GM12878 (cell line): ENCODE measurements around the gene HIVEP3. TPM values are rescaled to one million over a fixed set of nuclear protein-coding genes. Genes with fewer than 3 reads are reported as not detected.

Experiments
- ATAC-seq: fragments of 200-7000 bp; cut with Tn5 transposase; 3 replicates; pipeline ENCODE4 v1.9.1; 2020; ENCODE audit warnings: mild to moderate bottlenecking, moderate library complexity
- BruUV-seq: library from RNA; stranded (reverse); fragments of 400-500 nt; replicated peaks from 2 replicates; lab custom pipeline; 2021; lab: Mats Ljungman, UMichigan
- CTCF ChIA-PET: fragments of 300-600 bp; sonication (Branson Sonifier 250); formaldehyde crosslinking; extraction: SDS; loops from one replicate; lab custom pipeline; 2021; ENCODE audit warnings: inconsistent platforms; lab: Yijun Ruan, JAX
- POLR2A ChIA-PET: fragments of 350-600 bp; formaldehyde crosslinking; extraction: SDS; loops from one replicate; lab custom pipeline; 2021; ENCODE audit warnings: inconsistent platforms; lab: Charles Lee
- RAD21 ChIA-PET: fragments of 300-600 bp; sonication (Branson Sonifier 250); formaldehyde crosslinking; loops from one replicate; lab custom pipeline; 2023; ENCODE audit warnings: antibody characterized with exemption; ENCODE audit not compliant: unreplicated experiment; lab: Charles Lee
- SMC1A ChIA-PET: fragments of 300-600 bp; sonication (Branson Sonifier 250); formaldehyde crosslinking; loops from one replicate; lab custom pipeline; 2023; ENCODE audit not compliant: unreplicated experiment, uncharacterized antibody; lab: Charles Lee
- DNase-seq: peaks from one replicate; pipeline ENCODE4 v3.0.0-alpha.2; 2011; ENCODE audit warnings: low read depth, low spot score
- FAIRE-seq: peaks from 3 replicates; lab custom pipeline; 2011; peaks lifted over from hg19 to GRCh38; lab: Jason Lieb, UNC
- H2AFZ ChIP-seq: 2 replicates; pipeline ENCODE4 v1.6.0; 2011; ENCODE audit warnings: low read depth, low read length, control low read depth; ENCODE audit not compliant: control insufficient read depth
- H3K27ac ChIP-seq: 2 replicates; pipeline ENCODE4 v1.5.1; 2011; ENCODE audit warnings: control low read depth; ENCODE audit not compliant: control insufficient read depth, insufficient read depth
- H3K27me3 ChIP-seq, 2 experiments: replicated peaks in 1 of 2; 2 replicates each; pipeline versions ENCODE4 v1.6.0 to v1.6.1; 2011; ENCODE audit warnings: low read length in 1 of 2; ENCODE audit not compliant: control insufficient read depth in 2 of 2, insufficient read depth in 2 of 2
- H3K36me3 ChIP-seq, 2 experiments: 2 replicates each; pipeline ENCODE4 v1.5.1; 2011; ENCODE audit warnings: low read length in 1 of 2; ENCODE audit not compliant: control insufficient read depth in 2 of 2, insufficient read depth in 2 of 2
- H3K4me1 ChIP-seq: 2 replicates; pipeline ENCODE4 v1.6.1; 2011; ENCODE audit warnings: mild to moderate bottlenecking, low read length, moderate library complexity, mixed read lengths; ENCODE audit not compliant: control insufficient read depth, insufficient read depth
- H3K4me2 ChIP-seq: 2 replicates; pipeline ENCODE4 v1.6.0; 2011; ENCODE audit warnings: control low read depth; ENCODE audit not compliant: control insufficient read depth, insufficient read depth
- H3K4me3 ChIP-seq: fragments of 200-600 bp; sonication (generic); 2 replicates; pipeline ENCODE4 v1.5.1; 2016
- H3K79me2 ChIP-seq: 2 replicates; pipeline ENCODE4 v1.6.0; 2011; ENCODE audit warnings: low read length; ENCODE audit not compliant: control insufficient read depth, insufficient read depth
- H3K9ac ChIP-seq: 2 replicates; pipeline ENCODE4 v1.8.0; 2011; ENCODE audit warnings: low read length, control low read depth, mixed read lengths; ENCODE audit not compliant: control insufficient read depth, insufficient read depth
- H3K9me3 ChIP-seq: replicated peaks from 3 replicates; pipeline ENCODE4 v1.5.1; 2011; ENCODE audit warnings: mild to moderate bottlenecking, low read length; ENCODE audit not compliant: control insufficient read depth, insufficient read depth
- H4K20me1 ChIP-seq: 2 replicates; pipeline ENCODE4 v1.6.0; 2011; ENCODE audit not compliant: control insufficient read depth, insufficient read depth
- ATF7 ChIP-seq: fragments of 450-650 bp; IDR thresholded peaks from 2 replicates; pipeline ENCODE4 v1.6.1; 2016; ENCODE audit warnings: low read depth, mild to moderate bottlenecking
- FOS ChIP-seq: IDR thresholded peaks from 3 replicates; pipeline ENCODE4 v1.6.1; 2011; ENCODE audit warnings: borderline replicate concordance; ENCODE audit not compliant: insufficient read length; ENCODE audit errors: extremely low read depth
- HDAC2 ChIP-seq: fragments of 200-600 bp; sonication (generic); IDR thresholded peaks from 2 replicates; pipeline ENCODE4 v1.6.1; 2017
- MTA2 ChIP-seq: fragments of 450-650 bp; IDR thresholded peaks from 2 replicates; pipeline ENCODE4 v1.6.1; 2016; ENCODE audit warnings: low read depth, mild to moderate bottlenecking, moderate library complexity
- NFYA ChIP-seq: IDR thresholded peaks from 2 replicates; pipeline ENCODE4 v1.6.1; 2011; ENCODE audit warnings: low read depth, mild to moderate bottlenecking, low read length, improper control_type of control experiment, borderline replicate concordance
- RAD21 ChIP-seq: IDR thresholded peaks from 2 replicates; pipeline ENCODE4 v1.6.1; 2011; ENCODE audit warnings: mild to moderate bottlenecking, low read depth, low read length, moderate library complexity; ENCODE audit not compliant: insufficient read depth
- RFX5 ChIP-seq: IDR thresholded peaks from 2 replicates; pipeline ENCODE4 v1.6.1; 2011; ENCODE audit warnings: low read depth, low read length, improper control_type of control experiment
- SMAD5 ChIP-seq: IDR thresholded peaks from 2 replicates; pipeline ENCODE4 v1.6.1; 2016; ENCODE audit warnings: antibody characterized with exemption, low read depth
- SUPT20H ChIP-seq: IDR thresholded peaks from 2 replicates; pipeline ENCODE4 v1.6.1; 2011; ENCODE audit warnings: low read depth, mild to moderate bottlenecking, low read length, moderate library complexity, borderline replicate concordance; ENCODE audit not compliant: control insufficient read depth
- TCF12 ChIP-seq: IDR thresholded peaks from 2 replicates; pipeline ENCODE4 v1.6.1; 2011; ENCODE audit warnings: low read depth, mild to moderate bottlenecking, low read length
- WGBS: methylation state at CpG from one replicate; pipeline ENCODE4 v1.1.6; 2016; ENCODE audit warnings: low lambda C conversion rate; ENCODE audit not compliant: insufficient replicate concordance, insufficient coverage; ENCODE audit errors: missing lambda C conversion rate; 5-methylcytosine and 5-hydroxymethylcytosine counted together
- in situ Hi-C: fragments of 300-500 bp; cut with MboI; formaldehyde crosslinking; loops from 9 replicates; pipeline ENCODE4 v1.14.3; 2018; ENCODE audit warnings: mixed read lengths
- intact Hi-C: fragments of 100-400 bp; cut with micrococcal nuclease; formaldehyde crosslinking; loops from one replicate; pipeline ENCODE4 v1.14.2; 2022; ENCODE audit not compliant: unreplicated experiment
- polyA plus RNA-seq, 11 experiments: library from polyadenylated mRNA; depleted of rRNA in 4 of 11; unstranded in 6 of 11; stranded (reverse) in 5 of 11; fragments of >200 nt; fragmentation: Nextera tagmentation in 4 of 11; fragmentation: Illumina TruSeq in 1 of 11; extraction: Ambion mirVana in 4 of 11; extraction: Trizol in 1 of 11; gene quantifications; 1 replicate in 1 of 11; 2 replicates in 10 of 11; pipeline versions ENCODE4 v1.2.1 to v1.2.3, GENCODE V29; 2011 to 2016; ENCODE audit warnings: inconsistent platforms in 2 of 11, missing spikeins in 2 of 11, low read depth in 1 of 11
- total RNA-seq, 4 experiments: library from RNA; depleted of rRNA in 3 of 4; stranded (reverse); fragments of >200 nt in 3 of 4; fragmentation: Illumina TruSeq in 1 of 4; extraction: Trizol in 1 of 4; gene quantifications; 2 replicates each; pipeline versions ENCODE4 v1.2.1 to v1.2.3, GENCODE V29; 2013 to 2021
- TF ChIP-seq, protein P1 (sequence below), 3 experiments: IDR thresholded peaks in 2 of 3; conservative IDR thresholded peaks in 1 of 3; 2 replicates each; pipeline ENCODE4 v1.5.1; 2011; ENCODE audit warnings: low read depth in 3 of 3, low read length in 3 of 3, mild to moderate bottlenecking in 3 of 3, control low read depth in 2 of 3, moderate library complexity in 2 of 3, inconsistent platforms in 1 of 3, mixed read lengths in 1 of 3; ENCODE audit not compliant: control insufficient read depth in 2 of 3, insufficient read depth in 1 of 3; ENCODE audit errors: extremely low read depth in 1 of 3
- TF ChIP-seq, protein P2 (sequence below): IDR thresholded peaks from 2 replicates; pipeline ENCODE4 v1.6.1; 2012; ENCODE audit warnings: low read length, inconsistent platforms
- TF ChIP-seq, protein P3 (sequence below): IDR thresholded peaks from 2 replicates; pipeline ENCODE4 v1.6.1; 2011; ENCODE audit warnings: mild to moderate bottlenecking, low read depth, low read length, moderate library complexity; ENCODE audit not compliant: insufficient replicate concordance
- TF ChIP-seq, protein P4 (sequence below): fragments of 450-650 bp; formaldehyde crosslinking; IDR thresholded peaks from 2 replicates; pipeline ENCODE4 v1.5.0; 2022; ENCODE audit warnings: mild to moderate bottlenecking, missing genetic modification characterization

The HIVEP3 gene
- total and polyA plus RNA-seq, 10 of the 15 experiments (the other 5 are each of a cell fraction or from before 2014, with no cell fraction given): 1.8 to 13.6 (median 3.8) TPM

DNA sequence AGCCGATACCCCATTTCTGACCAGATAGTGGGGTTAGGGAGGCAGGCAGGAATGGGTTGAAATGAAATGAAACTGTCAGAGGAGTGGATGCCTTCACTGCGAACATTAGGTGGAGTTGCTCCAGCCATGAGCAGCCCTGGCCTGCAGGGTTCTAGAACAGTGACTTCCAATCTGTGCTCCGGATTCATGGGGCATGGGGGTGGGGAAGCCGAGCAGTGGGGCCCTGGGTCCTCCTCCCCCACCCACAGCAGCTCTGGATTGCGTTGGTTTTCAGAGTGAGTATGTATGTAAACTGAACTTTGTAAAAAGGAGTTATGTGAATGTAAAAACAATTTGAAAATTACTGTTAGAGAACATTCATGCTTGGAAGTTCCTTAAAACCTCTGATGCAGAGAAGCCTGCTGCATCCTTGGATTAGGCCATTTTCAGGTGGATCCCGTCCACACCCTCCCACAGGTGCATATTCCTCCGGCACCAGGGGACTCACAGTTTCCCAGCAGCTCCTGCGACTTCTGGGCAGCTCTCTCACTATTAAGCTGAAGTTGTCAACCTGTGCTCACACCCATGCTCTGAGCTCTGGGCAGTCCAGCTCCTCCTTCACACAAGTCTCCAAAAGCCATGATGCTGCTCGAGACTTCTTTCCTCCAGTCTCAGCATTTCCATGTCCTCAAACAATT, 379.8 kb downstream of the HIVEP3 start (continued):
- TF ChIP-seq, protein P1, sequence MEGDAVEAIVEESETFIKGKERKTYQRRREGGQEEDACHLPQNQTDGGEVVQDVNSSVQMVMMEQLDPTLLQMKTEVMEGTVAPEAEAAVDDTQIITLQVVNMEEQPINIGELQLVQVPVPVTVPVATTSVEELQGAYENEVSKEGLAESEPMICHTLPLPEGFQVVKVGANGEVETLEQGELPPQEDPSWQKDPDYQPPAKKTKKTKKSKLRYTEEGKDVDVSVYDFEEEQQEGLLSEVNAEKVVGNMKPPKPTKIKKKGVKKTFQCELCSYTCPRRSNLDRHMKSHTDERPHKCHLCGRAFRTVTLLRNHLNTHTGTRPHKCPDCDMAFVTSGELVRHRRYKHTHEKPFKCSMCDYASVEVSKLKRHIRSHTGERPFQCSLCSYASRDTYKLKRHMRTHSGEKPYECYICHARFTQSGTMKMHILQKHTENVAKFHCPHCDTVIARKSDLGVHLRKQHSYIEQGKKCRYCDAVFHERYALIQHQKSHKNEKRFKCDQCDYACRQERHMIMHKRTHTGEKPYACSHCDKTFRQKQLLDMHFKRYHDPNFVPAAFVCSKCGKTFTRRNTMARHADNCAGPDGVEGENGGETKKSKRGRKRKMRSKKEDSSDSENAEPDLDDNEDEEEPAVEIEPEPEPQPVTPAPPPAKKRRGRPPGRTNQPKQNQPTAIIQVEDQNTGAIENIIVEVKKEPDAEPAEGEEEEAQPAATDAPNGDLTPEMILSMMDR (IDR thresholded peaks at IDR 0.05 in 2 of 3, conservative IDR thresholded peaks at IDR 0.05 in 1 of 3; ENCODE audit: control insufficient read depth in 2 of 3, extremely low read depth in 1 of 3, insufficient read depth in 1 of 3, low read depth in 3 of 3, low read length in 3 of 3): no peak
- TF ChIP-seq RAD21 (no peak), SMAD5 (no peak), RFX5 (no peak), TCF12 (no peak), FOS (no peak), ATF7 (no peak)
- TF ChIP-seq, protein P2, sequence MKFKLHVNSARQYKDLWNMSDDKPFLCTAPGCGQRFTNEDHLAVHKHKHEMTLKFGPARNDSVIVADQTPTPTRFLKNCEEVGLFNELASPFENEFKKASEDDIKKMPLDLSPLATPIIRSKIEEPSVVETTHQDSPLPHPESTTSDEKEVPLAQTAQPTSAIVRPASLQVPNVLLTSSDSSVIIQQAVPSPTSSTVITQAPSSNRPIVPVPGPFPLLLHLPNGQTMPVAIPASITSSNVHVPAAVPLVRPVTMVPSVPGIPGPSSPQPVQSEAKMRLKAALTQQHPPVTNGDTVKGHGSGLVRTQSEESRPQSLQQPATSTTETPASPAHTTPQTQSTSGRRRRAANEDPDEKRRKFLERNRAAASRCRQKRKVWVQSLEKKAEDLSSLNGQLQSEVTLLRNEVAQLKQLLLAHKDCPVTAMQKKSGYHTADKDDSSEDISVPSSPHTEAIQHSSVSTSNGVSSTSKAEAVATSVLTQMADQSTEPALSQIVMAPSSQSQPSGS: no peak

DNA sequence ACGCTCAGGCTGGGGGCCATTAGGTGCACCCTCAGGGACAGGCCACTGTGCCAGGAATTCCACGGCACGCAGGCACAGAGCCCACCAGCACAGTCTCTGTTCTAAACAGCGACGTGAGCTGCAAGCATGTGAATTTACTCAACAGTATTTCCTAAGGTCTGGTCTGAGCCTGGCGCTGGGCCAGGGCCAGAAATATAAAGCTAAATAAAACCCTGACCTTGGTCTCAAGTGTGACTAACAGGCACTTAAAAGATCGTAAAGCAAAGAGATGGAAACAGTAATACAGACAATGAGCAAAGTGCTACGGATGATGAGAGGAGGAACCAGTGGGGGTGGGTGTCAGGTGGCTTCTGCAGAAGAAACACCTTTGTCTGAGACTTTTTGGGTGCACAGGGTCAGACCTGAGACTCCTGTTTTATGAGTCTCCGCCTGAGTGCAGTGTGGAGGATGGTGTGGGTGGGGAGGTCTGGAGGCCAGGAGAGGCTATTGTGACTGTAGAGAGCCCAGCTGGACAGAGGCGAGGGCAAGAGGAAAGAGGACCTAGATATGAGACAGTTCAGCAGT, 380.9 kb downstream of the HIVEP3 start:
- CTCF ChIA-PET: interaction anchor here (0.7 to 1.4 kb wide), 2 partner anchors 22 to 24 kb away, joined by 3 read pairs; no protein-coding TSS in a partner anchor
- no peak overlapping the region for H3K4me2 ChIP-seq
- TF ChIP-seq MTA2: no peak
- TF ChIP-seq FOS: no peak
- no peak for TF ChIP-seq SUPT20H
- TF ChIP-seq, protein P3, sequence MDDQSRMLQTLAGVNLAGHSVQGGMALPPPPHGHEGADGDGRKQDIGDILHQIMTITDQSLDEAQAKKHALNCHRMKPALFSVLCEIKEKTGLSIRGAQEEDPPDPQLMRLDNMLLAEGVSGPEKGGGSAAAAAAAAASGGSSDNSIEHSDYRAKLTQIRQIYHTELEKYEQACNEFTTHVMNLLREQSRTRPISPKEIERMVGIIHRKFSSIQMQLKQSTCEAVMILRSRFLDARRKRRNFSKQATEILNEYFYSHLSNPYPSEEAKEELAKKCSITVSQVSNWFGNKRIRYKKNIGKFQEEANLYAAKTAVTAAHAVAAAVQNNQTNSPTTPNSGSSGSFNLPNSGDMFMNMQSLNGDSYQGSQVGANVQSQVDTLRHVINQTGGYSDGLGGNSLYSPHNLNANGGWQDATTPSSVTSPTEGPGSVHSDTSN: no peak
- TF ChIP-seq, protein P4, sequence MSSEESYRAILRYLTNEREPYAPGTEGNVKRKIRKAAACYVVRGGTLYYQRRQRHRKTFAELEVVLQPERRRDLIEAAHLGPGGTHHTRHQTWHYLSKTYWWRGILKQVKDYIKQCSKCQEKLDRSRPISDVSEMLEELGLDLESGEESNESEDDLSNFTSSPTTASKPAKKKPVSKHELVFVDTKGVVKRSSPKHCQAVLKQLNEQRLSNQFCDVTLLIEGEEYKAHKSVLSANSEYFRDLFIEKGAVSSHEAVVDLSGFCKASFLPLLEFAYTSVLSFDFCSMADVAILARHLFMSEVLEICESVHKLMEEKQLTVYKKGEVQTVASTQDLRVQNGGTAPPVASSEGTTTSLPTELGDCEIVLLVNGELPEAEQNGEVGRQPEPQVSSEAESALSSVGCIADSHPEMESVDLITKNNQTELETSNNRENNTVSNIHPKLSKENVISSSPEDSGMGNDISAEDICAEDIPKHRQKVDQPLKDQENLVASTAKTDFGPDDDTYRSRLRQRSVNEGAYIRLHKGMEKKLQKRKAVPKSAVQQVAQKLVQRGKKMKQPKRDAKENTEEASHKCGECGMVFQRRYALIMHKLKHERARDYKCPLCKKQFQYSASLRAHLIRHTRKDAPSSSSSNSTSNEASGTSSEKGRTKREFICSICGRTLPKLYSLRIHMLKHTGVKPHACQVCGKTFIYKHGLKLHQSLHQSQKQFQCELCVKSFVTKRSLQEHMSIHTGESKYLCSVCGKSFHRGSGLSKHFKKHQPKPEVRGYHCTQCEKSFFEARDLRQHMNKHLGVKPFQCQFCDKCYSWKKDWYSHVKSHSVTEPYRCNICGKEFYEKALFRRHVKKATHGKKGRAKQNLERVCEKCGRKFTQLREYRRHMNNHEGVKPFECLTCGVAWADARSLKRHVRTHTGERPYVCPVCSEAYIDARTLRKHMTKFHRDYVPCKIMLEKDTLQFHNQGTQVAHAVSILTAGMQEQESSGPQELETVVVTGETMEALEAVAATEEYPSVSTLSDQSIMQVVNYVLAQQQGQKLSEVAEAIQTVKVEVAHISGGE: no peak
- TF ChIP-seq NFYA: no peak
- TF ChIP-seq HDAC2: no peak

More for the DNA sequence above, 380.9 kb downstream of the HIVEP3 start:
- in situ Hi-C loops: no loop called here
- no peaks in the 10 kb centered on the region for H4K20me1 ChIP-seq
- intact Hi-C loops: no loop called here
- H3K36me3 ChIP-seq: no peaks in the 10 kb centered on the region
- no peak overlapping the region for H2AFZ ChIP-seq
- H3K9me3 ChIP-seq: no peaks in the 10 kb centered on the region
- ATAC-seq: no peak
- H3K9ac ChIP-seq: no peak overlapping the region
- no peaks in the 10 kb centered on the region for H3K79me2 ChIP-seq
- SMC1A ChIA-PET: no interaction called here
- no peaks in the 10 kb centered on the region for H3K27me3 ChIP-seq
- POLR2A ChIA-PET: no interaction called here
- no peak overlapping the region for H3K4me3 ChIP-seq
- no peak for DNase-seq
- peaks cover 3% of the 10 kb centered on the region; the same call in 1 of the 2 replicates for H3K4me1 ChIP-seq
- BruUV-seq: no TSS peak
- 41% methylated on average over 10 of the region's 10 CpGs for WGBS
- H3K27ac ChIP-seq: no peak overlapping the region
- RAD21 ChIA-PET: no interaction called here
- no peak for FAIRE-seq
